ENCODE data around the gene MESD.

GRCh38 chr15:80912673-80913072 lies 76.9 kb downstream of the MESD start:
- no peak for TF ChIP-seq CTCF (IDR thresholded peaks at IDR 0.05)
- no peak for TF ChIP-seq TCF7L2 (IDR thresholded peaks at IDR 0.05; ENCODE audit: low read depth, low read length)
- no peak for TF ChIP-seq POLR2AphosphoS5 (IDR thresholded peaks at IDR 0.05; ENCODE audit: low read depth, low read length)
- TF ChIP-seq REST (IDR thresholded peaks at IDR 0.05; ENCODE audit: insufficient read depth in 1 of 2, low read depth in 2 of 2, low read length in 1 of 2): no peak
- TF ChIP-seq SIN3A (IDR thresholded peaks at IDR 0.05; ENCODE audit: borderline replicate concordance, insufficient read depth, low read depth, low read length): no peak
